ENCODE data around the gene PCDHB13.
"Not testable (repeated sequence)": the region's sequence is repeated elsewhere in the genome, so short reads cannot be mapped to it uniquely, and the experiment has no call there.

DNA sequence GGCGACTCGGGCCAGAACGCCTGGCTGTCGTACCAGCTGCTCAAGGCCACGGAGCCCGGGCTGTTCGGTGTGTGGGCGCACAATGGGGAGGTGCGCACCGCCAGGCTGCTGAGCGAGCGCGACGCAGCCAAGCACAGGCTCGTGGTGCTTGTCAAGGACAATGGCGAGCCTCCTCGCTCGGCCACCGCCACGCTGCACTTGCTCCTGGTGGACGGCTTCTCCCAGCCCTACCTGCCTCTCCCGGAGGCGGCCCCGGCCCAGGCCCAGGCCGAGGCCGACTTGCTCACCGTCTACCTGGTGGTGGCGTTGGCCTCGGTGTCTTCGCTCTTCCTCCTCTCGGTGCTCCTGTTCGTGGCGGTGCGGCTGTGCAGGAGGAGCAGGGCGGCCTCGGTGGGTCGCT, 19.4 kb upstream of the PCDHB13 start:
- not testable (repeated sequence) for TF ChIP-seq CTCF, POLR2A (IDR thresholded peaks at IDR 0.05)
